GM12878 (cell line): Measurements from ENCODE around the gene YTHDF1. TPM values are rescaled to one million over a fixed set of nuclear protein-coding genes. Genes with fewer than 3 reads are reported as not detected.

Experiments used
- ATAC-seq: fragments of 200-7000 bp; cut with Tn5 transposase; 3 replicates; pipeline ENCODE4 v1.9.1; 2020; ENCODE audit warnings: mild to moderate bottlenecking, moderate library complexity
- BruUV-seq: library from RNA; stranded (reverse); fragments of 400-500 nt; replicated peaks from 2 replicates; lab custom pipeline; 2021; lab: Mats Ljungman, UMichigan
- CTCF ChIA-PET: fragments of 300-600 bp; sonication (Branson Sonifier 250); formaldehyde crosslinking; extraction: SDS; loops from one replicate; lab custom pipeline; 2021; ENCODE audit warnings: inconsistent platforms; lab: Yijun Ruan, JAX
- POLR2A ChIA-PET: fragments of 350-600 bp; formaldehyde crosslinking; extraction: SDS; loops from one replicate; lab custom pipeline; 2021; ENCODE audit warnings: inconsistent platforms; lab: Charles Lee
- RAD21 ChIA-PET: fragments of 300-600 bp; sonication (Branson Sonifier 250); formaldehyde crosslinking; loops from one replicate; lab custom pipeline; 2023; ENCODE audit warnings: antibody characterized with exemption; ENCODE audit not compliant: unreplicated experiment; lab: Charles Lee
- SMC1A ChIA-PET: fragments of 300-600 bp; sonication (Branson Sonifier 250); formaldehyde crosslinking; loops from one replicate; lab custom pipeline; 2023; ENCODE audit not compliant: unreplicated experiment, uncharacterized antibody; lab: Charles Lee
- DNase-seq: peaks from one replicate; pipeline ENCODE4 v3.0.0-alpha.2; 2011; ENCODE audit warnings: low read depth, low spot score
- FAIRE-seq: peaks from 3 replicates; lab custom pipeline; 2011; peaks lifted over from hg19 to GRCh38; lab: Jason Lieb, UNC
- H2AFZ ChIP-seq: 2 replicates; pipeline ENCODE4 v1.6.0; 2011; ENCODE audit warnings: low read depth, low read length, control low read depth; ENCODE audit not compliant: control insufficient read depth
- H3K27ac ChIP-seq: 2 replicates; pipeline ENCODE4 v1.5.1; 2011; ENCODE audit warnings: control low read depth; ENCODE audit not compliant: control insufficient read depth, insufficient read depth
- H3K27me3 ChIP-seq, 2 experiments: replicated peaks in 1 of 2; 2 replicates each; pipeline versions ENCODE4 v1.6.0 to v1.6.1; 2011; ENCODE audit warnings: low read length in 1 of 2; ENCODE audit not compliant: control insufficient read depth in 2 of 2, insufficient read depth in 2 of 2
- H3K36me3 ChIP-seq, 2 experiments: 2 replicates each; pipeline ENCODE4 v1.5.1; 2011; ENCODE audit warnings: low read length in 1 of 2; ENCODE audit not compliant: control insufficient read depth in 2 of 2, insufficient read depth in 2 of 2
- H3K4me1 ChIP-seq: 2 replicates; pipeline ENCODE4 v1.6.1; 2011; ENCODE audit warnings: mild to moderate bottlenecking, low read length, moderate library complexity, mixed read lengths; ENCODE audit not compliant: control insufficient read depth, insufficient read depth
- H3K4me2 ChIP-seq: 2 replicates; pipeline ENCODE4 v1.6.0; 2011; ENCODE audit warnings: control low read depth; ENCODE audit not compliant: control insufficient read depth, insufficient read depth
- H3K4me3 ChIP-seq: fragments of 200-600 bp; sonication (generic); 2 replicates; pipeline ENCODE4 v1.5.1; 2016
- H3K79me2 ChIP-seq: 2 replicates; pipeline ENCODE4 v1.6.0; 2011; ENCODE audit warnings: low read length; ENCODE audit not compliant: control insufficient read depth, insufficient read depth
- H3K9ac ChIP-seq: 2 replicates; pipeline ENCODE4 v1.8.0; 2011; ENCODE audit warnings: low read length, control low read depth, mixed read lengths; ENCODE audit not compliant: control insufficient read depth, insufficient read depth
- H3K9me3 ChIP-seq: replicated peaks from 3 replicates; pipeline ENCODE4 v1.5.1; 2011; ENCODE audit warnings: mild to moderate bottlenecking, low read length; ENCODE audit not compliant: control insufficient read depth, insufficient read depth
- H4K20me1 ChIP-seq: 2 replicates; pipeline ENCODE4 v1.6.0; 2011; ENCODE audit not compliant: control insufficient read depth, insufficient read depth
- ATF7 ChIP-seq: fragments of 450-650 bp; IDR thresholded peaks from 2 replicates; pipeline ENCODE4 v1.6.1; 2016; ENCODE audit warnings: low read depth, mild to moderate bottlenecking
- EGR1 ChIP-seq, 2 experiments: IDR thresholded peaks; 1 replicate in 1 of 2; 2 replicates in 1 of 2; pipeline ENCODE4 v1.6.1; 2011 to 2012; ENCODE audit warnings: low read depth in 2 of 2, low read length in 2 of 2, borderline replicate concordance in 1 of 2, mild to moderate bottlenecking in 1 of 2, moderate library complexity in 1 of 2
- HDAC6 ChIP-seq: fragments of 200-600 bp; sonication (generic); IDR thresholded peaks from one replicate; pipeline ENCODE4 v1.8.0; 2017; ENCODE audit warnings: antibody characterized with exemption; ENCODE audit not compliant: unreplicated experiment
- IKZF2 ChIP-seq, 2 experiments: fragments of 450-650 bp; IDR thresholded peaks; 2 replicates each; pipeline ENCODE4 v1.6.1; 2017; ENCODE audit warnings: mild to moderate bottlenecking in 2 of 2, moderate library complexity in 2 of 2
- KDM1A ChIP-seq: fragments of 200-600 bp; sonication (generic); IDR thresholded peaks from 2 replicates; pipeline ENCODE4 v1.6.1; 2016; ENCODE audit warnings: borderline replicate concordance
- MYC ChIP-seq: IDR thresholded peaks from 2 replicates; pipeline ENCODE4 v1.6.1; 2011; ENCODE audit warnings: mild to moderate bottlenecking, low read length, moderate library complexity, inconsistent platforms; ENCODE audit not compliant: insufficient read depth, insufficient replicate concordance, insufficient read length, severe bottlenecking
- NBN ChIP-seq: fragments of 450-650 bp; IDR thresholded peaks from 2 replicates; pipeline ENCODE4 v1.6.1; 2016
- NFXL1 ChIP-seq: fragments of 450-650 bp; IDR thresholded peaks from 2 replicates; pipeline ENCODE4 v1.6.1; 2017; ENCODE audit warnings: antibody characterized with exemption, mild to moderate bottlenecking, borderline replicate concordance
- PAX5 ChIP-seq: IDR thresholded peaks from 2 replicates; pipeline ENCODE4 v1.6.1; 2011; ENCODE audit warnings: low read depth, low read length, borderline replicate concordance
- PBX3 ChIP-seq: IDR thresholded peaks from 2 replicates; pipeline ENCODE4 v1.6.1; 2011; ENCODE audit warnings: mild to moderate bottlenecking, low read depth, low read length, moderate library complexity; ENCODE audit not compliant: insufficient replicate concordance
- POLR2AphosphoS2 ChIP-seq: IDR thresholded peaks from 2 replicates; pipeline ENCODE4 v1.6.1; 2011; ENCODE audit warnings: low read depth, mild to moderate bottlenecking, low read length, improper control_type of control experiment, moderate library complexity
- PRDM15 ChIP-seq: fragments of 450-650 bp; formaldehyde crosslinking; IDR thresholded peaks from 2 replicates; pipeline ENCODE4 v1.4.0; 2020; ENCODE audit warnings: mild to moderate bottlenecking, moderate library complexity
- SRF ChIP-seq, 2 experiments: IDR thresholded peaks; 2 replicates each; pipeline ENCODE4 v1.6.1; 2011; ENCODE audit warnings: low read depth in 2 of 2, low read length in 2 of 2, mild to moderate bottlenecking in 1 of 2, moderate library complexity in 1 of 2
- SUZ12 ChIP-seq: fragments of 200-600 bp; sonication (generic); IDR thresholded peaks from one replicate; pipeline ENCODE4 v1.6.1; 2018; ENCODE audit warnings: antibody characterized with exemption, mild to moderate bottlenecking; ENCODE audit not compliant: unreplicated experiment
- whole genome bisulfite sequencing: methylation state at CpG from one replicate; pipeline ENCODE4 v1.1.6; 2016; ENCODE audit warnings: low lambda C conversion rate; ENCODE audit not compliant: insufficient replicate concordance, insufficient coverage; ENCODE audit errors: missing lambda C conversion rate; 5-methylcytosine and 5-hydroxymethylcytosine counted together
- in situ Hi-C: fragments of 300-500 bp; cut with MboI; formaldehyde crosslinking; loops from 9 replicates; pipeline ENCODE4 v1.14.3; 2018; ENCODE audit warnings: mixed read lengths
- intact Hi-C: fragments of 100-400 bp; cut with micrococcal nuclease; formaldehyde crosslinking; loops from one replicate; pipeline ENCODE4 v1.14.2; 2022; ENCODE audit not compliant: unreplicated experiment
- polyA plus RNA-seq, 11 experiments: library from polyadenylated mRNA; depleted of rRNA in 4 of 11; unstranded in 6 of 11; stranded (reverse) in 5 of 11; fragments of >200 nt; fragmentation: Nextera tagmentation in 4 of 11; fragmentation: Illumina TruSeq in 1 of 11; extraction: Ambion mirVana in 4 of 11; extraction: Trizol in 1 of 11; gene quantifications; 1 replicate in 1 of 11; 2 replicates in 10 of 11; pipeline versions ENCODE4 v1.2.1 to v1.2.3, GENCODE V29; 2011 to 2016; ENCODE audit warnings: inconsistent platforms in 2 of 11, missing spikeins in 2 of 11, low read depth in 1 of 11
- total RNA-seq, 4 experiments: library from RNA; depleted of rRNA in 3 of 4; stranded (reverse); fragments of >200 nt in 3 of 4; fragmentation: Illumina TruSeq in 1 of 4; extraction: Trizol in 1 of 4; gene quantifications; 2 replicates each; pipeline versions ENCODE4 v1.2.1 to v1.2.3, GENCODE V29; 2013 to 2021

The YTHDF1 gene
- total and polyA plus RNA-seq, 10 of the 15 experiments (the other 5 are each of a cell fraction or from before 2014, with no cell fraction given), result 4.6 to 37.8 (median 20.5) TPM

DNA sequence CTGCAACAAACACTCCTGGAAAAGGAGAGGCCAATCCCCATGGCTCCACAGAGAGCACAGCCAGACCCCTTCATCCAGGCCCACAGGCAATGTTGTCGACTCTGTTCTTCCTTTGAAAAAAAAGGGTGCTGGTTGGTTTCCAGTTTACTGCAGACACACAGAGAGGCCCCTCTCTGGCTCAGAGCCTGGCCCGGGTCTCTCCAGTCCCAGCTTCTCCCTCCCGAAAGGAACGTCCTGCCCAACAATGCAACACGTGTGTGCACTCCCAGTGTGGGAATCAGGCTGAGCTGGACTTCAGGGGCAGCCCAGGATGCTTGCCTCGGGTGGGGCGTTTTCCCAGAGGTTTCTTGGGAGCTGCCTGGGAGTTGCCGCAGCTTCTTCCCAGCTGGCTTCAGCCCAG is 42.9 kb upstream of the YTHDF1 start:
- in situ Hi-C loops, result no loop called here
- Histone ChIP-seq H3K4me3 (no peak overlapping the region), H2AFZ (no peak overlapping the region), H3K4me1 (no peaks in the 10 kb centered on the region), H3K4me2 (no peak overlapping the region), H3K27ac (no peak overlapping the region), H3K9me3 (no peaks in the 10 kb centered on the region), H3K27me3 (peaks cover 0 to 9% of the 10 kb centered on the region in 2 experiments; a peak in 2 of 4 replicates), H3K79me2 (no peaks in the 10 kb centered on the region), H3K36me3 (no peaks in the 10 kb centered on the region), H3K9ac (no peak overlapping the region), H4K20me1 (no peaks in the 10 kb centered on the region)
- CTCF ChIA-PET, result no interaction called here
- FAIRE-seq (no peak), DNase-seq (no peak), ATAC-seq (no peak)
- 36% methylated on average over 8 of the region's 8 CpGs for whole genome bisulfite sequencing
- intact Hi-C loops, result no loop called here
- POLR2A ChIA-PET, result interaction anchor here (0.5 kb wide), 1 partner anchor 219 kb away, joined by 3 read pairs; no protein-coding TSS in a partner anchor
- TF ChIP-seq SUZ12, result no peak
- SMC1A ChIA-PET, result no interaction called here
- no TSS peak for BruUV-seq
- RAD21 ChIA-PET, result no interaction called here

- Histone ChIP-seq H4K20me1 (no peaks in the 10 kb centered on the region), H3K79me2 (no peaks in the 10 kb centered on the region), H3K27ac (no peak overlapping the region), H3K27me3 (peaks cover 0 to 13% of the 10 kb centered on the region in 2 experiments; a peak in 3 of 4 replicates), H2AFZ (no peak overlapping the region), H3K4me3 (no peak overlapping the region), H3K4me1 (no peaks in the 10 kb centered on the region), H3K4me2 (no peak overlapping the region), H3K36me3 (no peaks in the 10 kb centered on the region), H3K9me3 (no peaks in the 10 kb centered on the region), H3K9ac (no peak overlapping the region)
- intact Hi-C loops, result no loop called here
- ATAC-seq, result no peak
- WGBS, result 70% methylated on average over 12 of the region's 13 CpGs
- CTCF ChIA-PET, result no interaction called here
- in situ Hi-C loops, result no loop called here
- no peak for FAIRE-seq
- SMC1A ChIA-PET, result no interaction called here
- POLR2A ChIA-PET, result no interaction called here
- RAD21 ChIA-PET, result no interaction called here
- no peak for DNase-seq
- BruUV-seq, result no TSS peak
- TF ChIP-seq POLR2AphosphoS2, result no peak
- no peak for TF ChIP-seq NFXL1
- no peak for TF ChIP-seq KDM1A
- no peak for TF ChIP-seq EGR1 (IDR thresholded peaks at IDR 0.05; ENCODE audit: borderline replicate concordance in 1 of 2, low read depth in 2 of 2, low read length in 2 of 2)
- TF ChIP-seq PBX3, result no peak
- no peak for TF ChIP-seq PRDM15
- TF ChIP-seq HDAC6, result no peak
- TF ChIP-seq NBN, result no peak
- no peak for TF ChIP-seq SRF (IDR thresholded peaks at IDR 0.05; ENCODE audit: low read depth in 2 of 2, low read length in 2 of 2)
- no peak for TF ChIP-seq ATF7
- TF ChIP-seq PAX5, result no peak
- TF ChIP-seq IKZF2 (IDR thresholded peaks at IDR 0.05), result no peak
- no peak for TF ChIP-seq MYC
Observed at GRCh38 chr20:63257629-63258028, 41.7 kb upstream of the YTHDF1 start.
